ENCODE measurements around the gene FIBCD1.

Gene FIBCD1

GRCh38 chr9:130952065-130952762 lies 13.2 kb upstream of the FIBCD1 start:
- no peak for DNase-seq

GRCh38 chr9:130950039-130950311 lies 10.9 kb upstream of the FIBCD1 start:
- no peak for DNase-seq

- DNase-seq: no peak
These were observed 10.4 kb upstream of the FIBCD1 start for GRCh38 chr9:130949188-130950038.

GRCh38 chr9:130948266-130948665 lies 9.2 kb upstream of the FIBCD1 start:
- DNase-seq: no peak

GRCh38 chr9:130947618-130948140 lies 8.6 kb upstream of the FIBCD1 start:
- no peak for DNase-seq

GRCh38 chr9:130946766-130947617 lies 7.9 kb upstream of the FIBCD1 start:
- no peak for DNase-seq

- no peak for DNase-seq
These were observed 6.1 kb upstream of the FIBCD1 start for GRCh38 chr9:130945173-130945572.

- DNase-seq: no peak
These were observed 5.5 kb upstream of the FIBCD1 start for GRCh38 chr9:130944510-130945058.

GRCh38 chr9:130943777-130944176 lies 4.7 kb upstream of the FIBCD1 start:
- no peak for DNase-seq

- no peak for DNase-seq
These were observed 4.2 kb upstream of the FIBCD1 start for GRCh38 chr9:130943221-130943620.

GRCh38 chr9:130942679-130943078 lies 3.6 kb upstream of the FIBCD1 start:
- DNase-seq: no peak

- DNase-seq: no peak
These were observed 3.0 kb upstream of the FIBCD1 start for GRCh38 chr9:130942084-130942483.

- peak; percentile 87 for DNase-seq
These were observed 1.9 kb upstream of the FIBCD1 start for GRCh38 chr9:130940693-130941576.

GRCh38 chr9:130940027-130940549 lies 1.0 kb upstream of the FIBCD1 start:
- no peak for DNase-seq

- peak; percentile 37 for DNase-seq
These were observed 469 bp upstream of the FIBCD1 start for GRCh38 chr9:130939405-130940026.

GRCh38 chr9:130938184-130938651 lies 829 bp downstream of the FIBCD1 start:
- DNase-seq: no peak

GRCh38 chr9:130937146-130938076 lies 1.6 kb downstream of the FIBCD1 start:
- no peak for DNase-seq

- no peak for DNase-seq
These were observed 2.5 kb downstream of the FIBCD1 start for GRCh38 chr9:130936285-130937117.
